Caki2 (cell line): ENCODE data around the gene TATDN3. TPM values are rescaled to one million over a fixed set of nuclear protein-coding genes. Genes with fewer than 3 reads are reported as not detected.
A peak's percentile ranks its signal among the peaks of the same experiment; 100 is the strongest.
"Not testable (repeated sequence)": the region's sequence is repeated elsewhere in the genome, so short reads cannot be mapped to it uniquely, and the experiment has no call there.

Experiments
- DNase-seq: peaks from one replicate; pipeline ENCODE4 v3.0.0-alpha.2; 2015; ENCODE audit warnings: low read depth
- in situ Hi-C: cut with HindIII; loops from 2 replicates; pipeline ENCODE4 v1.10.0; 2016; ENCODE audit warnings: low sequenced_read_pairs, low pct_unique_long_range_greater_than_20kb, mixed read lengths
- total RNA-seq: library from RNA; depleted of rRNA; stranded (reverse); fragments of >200 nt; shearing (Covaris generic); gene quantifications from 2 replicates; pipeline ENCODE4 v1.2.3, GENCODE V29; 2014; ENCODE audit warnings: low replicate concordance

The TATDN3 gene
- total RNA-seq, 1 experiment from 2014 or later: 11.5 TPM

DNA sequence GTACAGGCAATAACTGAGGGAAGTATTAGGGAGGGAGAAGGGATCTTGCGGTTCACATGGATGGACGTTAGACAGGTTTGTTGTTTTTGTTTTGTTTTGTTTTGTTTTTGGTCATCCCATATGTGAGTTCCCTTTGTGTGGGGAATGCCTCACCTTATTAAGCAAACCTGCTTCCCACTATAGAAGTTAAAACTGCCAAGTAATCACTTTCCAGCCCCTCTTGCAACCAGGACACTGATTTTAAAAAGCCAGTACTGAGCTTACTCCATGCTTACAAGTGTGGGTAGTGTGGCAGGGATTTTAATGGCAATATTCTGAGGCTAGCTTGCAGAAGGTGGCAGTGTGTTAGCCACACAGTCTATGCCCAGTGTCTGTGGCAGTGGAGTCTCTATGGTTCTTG is 29.3 kb downstream of the TATDN3 start:
- in situ Hi-C loops: no loop called here
- no peak for DNase-seq

DNA sequence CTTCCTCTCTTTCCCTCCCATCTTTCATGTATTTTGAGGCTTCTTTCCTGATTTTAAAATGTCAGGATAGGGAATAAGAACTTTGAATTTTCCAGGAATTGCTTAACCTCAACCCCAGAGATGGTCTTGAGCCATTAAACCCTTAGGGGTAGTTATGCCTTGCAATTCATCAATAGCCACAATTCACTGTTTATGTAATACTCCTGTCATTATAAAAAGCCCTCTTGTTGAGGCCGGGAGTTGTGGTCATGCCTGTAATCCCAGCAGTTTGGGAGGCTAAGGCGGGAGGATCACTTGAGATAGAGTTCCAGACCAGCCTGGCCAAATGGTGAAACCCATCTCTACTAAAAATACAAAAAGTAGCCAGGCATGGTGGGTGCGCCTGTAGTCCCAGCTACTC is 31.3 kb downstream of the TATDN3 start:
- in situ Hi-C loops: no loop called here
- DNase-seq: no peak

DNA sequence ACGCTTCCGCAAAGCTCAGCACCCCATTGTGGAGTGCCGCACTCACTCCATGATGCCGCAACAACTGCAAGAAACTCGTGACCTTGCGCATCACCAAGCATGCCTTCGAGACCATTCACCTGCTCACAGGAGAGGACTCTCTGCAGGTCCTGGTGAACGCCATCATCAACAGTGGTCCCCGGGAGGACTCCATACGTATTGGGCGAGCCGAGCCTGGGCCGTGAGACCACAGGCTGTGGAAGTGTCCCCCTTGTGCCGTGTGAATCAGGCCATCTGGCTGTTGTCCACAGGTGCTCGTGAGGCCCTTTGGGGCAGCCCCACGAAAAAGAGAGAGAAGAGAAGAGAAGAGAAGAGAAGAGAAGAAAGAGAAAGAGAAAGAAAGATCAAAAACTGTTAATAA is 32.5 kb downstream of the TATDN3 start:
- no peak for DNase-seq
- in situ Hi-C loops: no loop called here

DNA sequence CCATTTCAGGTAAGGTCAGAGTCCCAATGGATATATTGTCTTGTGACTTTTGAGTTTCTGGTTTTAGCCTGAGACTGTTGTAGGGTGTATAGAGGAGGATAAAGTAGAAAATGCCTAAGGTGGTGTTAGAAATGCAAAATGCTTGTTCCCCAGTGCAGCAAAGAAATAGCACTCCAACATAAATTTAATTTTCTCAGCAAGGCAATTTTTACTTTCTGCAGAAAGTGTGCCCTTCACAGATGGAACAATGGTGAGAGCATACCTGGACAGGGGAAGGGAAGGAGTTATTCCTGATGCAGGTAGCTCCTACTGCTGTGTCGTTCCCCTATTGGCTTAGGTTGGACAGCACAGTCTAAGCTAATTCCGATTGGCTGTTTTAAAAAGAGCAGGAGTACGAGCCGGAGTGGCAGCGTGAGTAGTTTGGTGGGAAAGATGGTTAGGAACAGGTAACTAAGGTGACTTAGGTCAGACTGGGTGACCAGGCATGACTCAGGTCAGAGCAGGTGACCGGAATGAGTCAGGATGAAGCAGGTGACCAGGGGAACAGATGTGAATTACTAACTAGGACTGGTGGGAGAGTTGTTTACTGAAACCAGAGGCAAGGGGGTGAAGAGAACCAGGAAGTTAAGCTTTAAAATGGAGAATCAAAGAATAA is 34.2 kb downstream of the TATDN3 start:
- DNase-seq: peak; percentile 37
- in situ Hi-C loops: no loop called here

DNA sequence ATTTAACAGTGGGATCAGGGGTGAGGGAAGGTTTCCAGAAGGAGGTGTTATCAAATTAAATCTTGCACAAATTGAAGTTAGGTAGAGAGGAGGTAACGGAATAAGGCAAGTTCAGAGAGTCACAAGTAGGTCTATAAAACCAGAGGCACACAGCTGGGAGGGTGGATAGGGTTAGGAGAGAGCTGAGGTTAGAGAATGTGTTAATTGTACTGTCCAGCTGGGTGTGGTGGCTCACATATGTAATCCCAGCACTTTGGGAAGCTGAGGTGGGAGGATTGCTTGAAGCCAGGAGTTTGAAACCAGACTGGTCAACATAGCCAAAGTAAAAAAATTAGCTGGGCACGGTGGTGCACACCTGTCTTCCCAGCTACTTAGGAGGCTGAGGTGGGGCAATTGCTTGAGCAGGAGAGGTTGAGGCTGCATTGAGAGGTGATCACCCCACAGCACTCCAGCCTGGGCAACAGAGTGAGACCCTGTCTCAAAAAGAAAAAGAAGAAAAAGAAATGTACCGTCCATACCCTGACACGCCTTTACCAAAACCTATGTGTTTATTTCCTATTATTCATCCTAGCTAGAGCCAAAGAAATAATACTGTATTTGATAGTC is 35.6 kb downstream of the TATDN3 start:
- DNase-seq: no peak
- in situ Hi-C loops: no loop called here

DNA sequence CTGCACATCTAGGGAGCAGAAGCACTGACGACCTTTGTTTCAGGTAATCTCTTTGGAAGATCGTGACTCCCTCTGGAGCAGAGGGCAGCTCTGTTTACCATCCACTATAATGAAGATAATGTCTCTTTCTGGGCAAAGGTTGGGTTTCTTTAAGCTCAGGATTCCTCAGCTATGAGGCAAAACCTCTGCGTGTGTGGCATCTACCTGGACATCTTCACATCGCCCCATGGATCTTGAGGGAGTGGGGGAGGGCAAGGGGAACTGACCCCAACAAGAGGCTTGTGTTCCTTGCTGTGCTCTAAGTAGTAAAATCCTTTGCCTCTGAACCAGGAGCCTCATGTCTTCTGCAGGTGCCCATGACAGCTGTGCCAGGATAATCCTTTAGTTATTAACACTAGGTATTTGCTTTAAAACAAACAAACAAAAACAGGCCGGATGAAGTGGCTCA is 36.2 kb downstream of the TATDN3 start:
- DNase-seq: no peak
- in situ Hi-C loops: no loop called here

DNA sequence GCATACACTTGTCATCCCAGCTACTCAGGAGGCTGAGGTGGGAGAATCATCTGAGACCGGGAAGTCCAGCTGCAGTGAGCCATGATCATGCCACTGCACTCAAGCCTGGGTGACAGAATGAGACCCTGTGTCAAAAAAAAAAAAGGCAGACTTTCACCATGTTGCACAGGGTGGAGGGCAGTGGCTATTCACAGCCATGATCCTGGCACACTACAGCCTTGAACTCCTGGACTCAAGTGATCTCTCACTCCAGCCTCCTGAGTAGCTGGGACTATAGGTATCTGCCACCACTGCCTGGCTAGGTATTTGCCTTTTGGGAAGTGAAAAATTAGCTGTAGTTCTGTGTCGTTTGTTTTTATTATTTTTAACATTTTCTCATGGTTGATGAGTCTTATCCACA is 36.7 kb downstream of the TATDN3 start:
- in situ Hi-C loops: no loop called here
- DNase-seq: no peak

DNA sequence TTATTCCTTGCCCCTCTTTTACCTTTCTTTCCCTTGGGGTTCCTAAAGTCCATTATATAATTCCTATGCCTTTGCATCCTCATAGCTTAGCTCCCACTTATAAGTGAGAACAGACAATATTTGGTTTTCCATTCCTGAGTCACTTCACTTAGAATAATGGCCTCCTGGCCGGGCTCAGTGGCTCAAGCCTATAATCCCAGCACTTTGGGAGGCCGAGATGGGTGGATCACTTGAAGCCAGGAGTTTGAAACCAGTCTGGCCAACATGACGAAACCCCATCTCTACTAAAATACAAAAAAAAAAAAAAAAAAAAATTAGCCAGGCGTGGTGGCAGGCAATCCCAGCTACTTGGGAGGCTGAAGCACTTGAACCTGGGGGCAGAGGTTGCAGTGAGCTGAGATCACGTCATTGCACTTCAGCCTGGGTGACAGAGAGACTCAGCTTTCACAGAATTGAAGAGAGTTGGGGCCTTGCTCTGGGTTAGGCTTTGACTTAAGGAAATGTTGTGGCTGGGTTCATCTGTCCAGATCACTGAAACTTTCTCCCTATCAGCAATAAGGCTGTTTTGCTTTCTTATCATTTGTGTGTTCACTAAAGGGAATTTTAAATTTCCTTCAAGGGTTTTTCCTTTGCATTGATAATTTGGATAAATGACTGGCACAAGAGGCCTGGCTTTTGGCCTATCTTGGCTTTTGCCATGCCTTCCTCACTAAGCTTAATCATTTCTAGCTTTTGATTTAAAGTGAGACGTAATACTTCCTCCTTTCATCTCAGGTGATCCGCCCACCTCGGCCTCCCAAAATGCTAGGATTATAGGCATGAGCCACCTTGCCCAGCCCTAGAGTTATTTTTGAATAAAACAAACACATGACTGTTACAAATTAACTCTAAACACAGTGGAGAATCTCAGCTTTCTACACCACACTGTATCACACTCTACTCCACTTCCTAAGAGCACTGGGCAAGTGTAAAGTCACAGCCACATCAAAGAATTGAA is 41.8 kb downstream of the TATDN3 start:
- peak; percentile 81 for DNase-seq

DNA sequence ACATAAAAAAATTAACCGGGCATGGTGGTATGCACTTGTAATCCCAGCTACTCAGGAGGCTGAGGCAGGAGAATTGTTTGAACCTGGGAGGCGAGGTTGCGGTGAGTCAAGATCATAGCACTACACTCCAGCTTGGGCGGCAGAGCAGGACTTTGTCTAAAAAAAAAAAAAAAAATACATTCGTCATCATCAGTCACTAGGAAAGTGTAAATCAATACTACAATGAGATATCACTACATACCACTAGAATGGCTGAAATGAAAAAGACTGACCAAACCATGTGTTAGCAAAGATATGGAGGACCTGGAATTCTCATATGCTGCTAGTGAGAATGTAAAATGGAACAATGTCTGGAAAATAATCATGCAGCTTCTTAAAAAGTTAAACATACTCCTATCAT is 46.5 kb downstream of the TATDN3 start:
- in situ Hi-C loops: no loop called here

More for the DNA sequence above, 41.8 kb downstream of the TATDN3 start:
- in situ Hi-C loops: not testable (repeated sequence)

DNA sequence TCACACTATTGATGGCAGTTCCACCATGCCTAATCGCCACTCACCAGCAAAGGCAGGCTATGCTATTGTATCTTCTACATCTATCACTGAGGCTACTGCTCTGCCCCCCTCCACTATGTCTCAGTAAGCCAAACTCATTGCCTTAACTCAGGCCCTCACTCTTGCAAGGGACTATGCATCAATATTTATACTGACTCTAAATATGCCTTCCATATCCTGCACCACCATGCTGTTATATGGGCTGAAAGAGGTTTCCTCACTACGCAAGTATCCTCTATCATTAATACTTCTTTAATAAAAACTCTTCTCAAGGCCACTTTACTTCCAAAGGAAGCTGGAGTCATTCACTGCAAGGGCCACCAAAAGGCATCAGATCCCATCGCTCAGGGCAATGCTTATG is 52.8 kb downstream of the TATDN3 start:
- in situ Hi-C loops: not testable (repeated sequence)

More for the DNA sequence above, 46.5 kb downstream of the TATDN3 start:
- DNase-seq: no peak

DNA sequence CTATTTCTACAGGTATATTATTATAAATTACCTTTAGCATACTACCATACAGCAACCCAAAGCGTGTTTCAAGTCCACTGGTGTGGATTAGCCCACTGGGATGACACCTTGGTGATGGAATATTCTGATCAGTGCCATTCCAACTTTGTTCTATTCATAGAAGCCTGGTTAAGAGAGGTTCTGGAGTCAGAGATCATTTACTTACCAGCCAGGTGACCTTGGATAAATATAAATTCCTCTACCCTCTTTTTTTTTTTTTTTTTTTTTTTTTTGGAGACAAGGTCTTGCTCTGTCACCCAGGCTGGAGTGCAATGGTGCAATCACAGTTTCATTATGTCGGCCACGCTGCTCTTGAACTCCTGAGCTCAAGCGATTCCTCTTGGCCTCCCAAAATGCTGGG is 55.9 kb downstream of the TATDN3 start, which contains the start of gene SPATA45:
Gene SPATA45, minus strand, starts transcription at position 101 of the 400 bp plus-strand sequence. CDS start 11,500 bp downstream, outside the sequence.
- in situ Hi-C loops: no loop called here
- DNase-seq: no peak

More for the DNA sequence above, 52.8 kb downstream of the TATDN3 start:
- DNase-seq: not testable (repeated sequence)

DNA sequence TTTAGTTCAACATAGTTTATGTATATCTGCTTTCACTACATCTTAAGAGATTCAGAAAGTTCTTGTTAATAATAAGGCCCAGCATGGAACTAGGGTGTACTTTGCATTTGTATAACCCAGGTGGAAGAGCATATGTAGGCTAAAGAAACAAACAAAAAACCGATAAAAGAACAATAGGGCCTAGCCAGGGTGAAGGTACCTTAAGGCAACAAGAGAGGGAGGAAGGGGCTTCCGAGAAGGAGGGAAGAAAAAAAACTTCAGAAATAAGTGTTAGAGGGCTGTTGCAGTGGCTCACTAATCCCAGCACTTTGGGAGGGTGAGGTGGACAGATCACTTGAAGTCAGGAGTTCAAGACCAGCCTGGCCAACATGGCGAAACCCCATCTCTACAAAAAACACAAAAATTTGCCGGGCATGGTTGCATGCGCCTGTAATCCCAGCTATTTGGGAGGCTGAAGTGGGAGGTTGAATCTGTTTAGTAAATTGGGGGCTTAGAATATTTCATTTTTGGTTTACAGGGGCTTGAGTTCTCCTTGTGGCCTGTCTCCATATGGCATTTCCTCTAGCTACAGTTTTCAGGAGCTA is 60.5 kb downstream of the TATDN3 start:
- DNase-seq: no peak
- in situ Hi-C loops: no loop called here

DNA sequence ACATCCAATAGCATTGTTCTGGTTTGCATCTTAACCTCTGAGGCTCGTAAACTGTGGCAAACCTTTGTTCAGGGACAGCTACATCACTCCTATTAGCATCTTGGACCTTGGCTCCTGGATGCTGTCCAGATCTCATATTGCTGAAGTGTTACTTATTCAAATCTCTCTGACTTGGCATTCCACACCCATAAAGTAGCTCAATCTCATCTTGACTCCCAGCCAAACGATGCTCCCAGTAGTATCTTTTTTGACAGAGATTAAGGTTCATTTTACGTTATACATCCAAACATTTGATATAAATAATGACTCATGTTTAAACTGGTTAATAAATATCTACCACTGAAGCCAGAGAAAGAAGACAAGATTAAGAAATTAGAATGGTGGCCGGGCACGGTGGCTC is 62.0 kb downstream of the TATDN3 start:
- in situ Hi-C loops: no loop called here
- peak; percentile 83 for DNase-seq

DNA sequence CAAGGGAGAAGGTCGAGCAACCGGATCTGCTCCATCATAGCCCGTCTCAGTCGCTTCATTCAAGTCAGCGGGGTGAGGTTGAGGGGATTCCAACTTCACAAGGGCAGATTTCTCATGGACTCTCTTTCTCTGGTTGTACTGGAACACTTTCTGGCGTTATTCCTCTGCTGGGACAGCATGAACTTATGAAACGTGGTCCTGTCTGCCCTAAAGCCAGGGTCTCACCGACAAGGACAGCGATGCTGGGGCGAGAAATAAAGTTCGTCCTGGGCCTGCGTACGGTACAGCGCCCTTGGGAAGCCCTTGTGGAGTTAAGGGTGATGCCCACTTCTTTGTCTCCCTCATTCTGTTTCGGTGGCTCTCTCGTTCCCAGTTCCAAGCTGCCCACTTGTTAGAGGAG is 65.1 kb downstream of the TATDN3 start:
- no peak for DNase-seq
- in situ Hi-C loops: no loop called here

DNA sequence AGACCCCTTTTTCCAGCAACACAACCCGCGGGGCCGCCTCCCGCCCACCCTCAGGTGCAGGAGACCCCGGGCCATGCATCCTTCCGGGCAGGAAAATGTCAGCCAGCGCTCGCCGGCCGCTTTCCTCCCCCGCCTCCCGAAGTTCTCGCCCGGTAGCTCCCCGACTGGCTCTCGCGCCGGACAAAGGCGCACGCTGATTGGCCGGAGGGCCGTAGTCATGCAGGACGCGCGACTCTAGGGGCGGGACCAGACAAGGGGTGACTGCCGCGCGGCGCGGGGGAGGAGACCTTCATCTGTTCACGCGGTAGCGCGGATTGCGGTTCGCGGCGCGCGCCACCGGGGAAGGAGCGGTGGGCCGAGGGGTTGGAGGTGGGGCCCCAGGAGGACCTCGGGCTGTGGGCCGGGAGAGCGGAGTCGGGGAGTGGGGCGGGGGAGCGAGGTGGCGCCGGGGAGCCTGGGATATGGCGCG is 66.3 kb downstream of the TATDN3 start, which contains the start of gene FLVCR1:
Gene FLVCR1, plus strand, starts transcription at position 284 of the 469 bp plus-strand sequence. Its CDS starts 178 bp downstream, at position 462.
- peak; percentile 94 for DNase-seq
- in situ Hi-C loops: no loop called here

DNA sequence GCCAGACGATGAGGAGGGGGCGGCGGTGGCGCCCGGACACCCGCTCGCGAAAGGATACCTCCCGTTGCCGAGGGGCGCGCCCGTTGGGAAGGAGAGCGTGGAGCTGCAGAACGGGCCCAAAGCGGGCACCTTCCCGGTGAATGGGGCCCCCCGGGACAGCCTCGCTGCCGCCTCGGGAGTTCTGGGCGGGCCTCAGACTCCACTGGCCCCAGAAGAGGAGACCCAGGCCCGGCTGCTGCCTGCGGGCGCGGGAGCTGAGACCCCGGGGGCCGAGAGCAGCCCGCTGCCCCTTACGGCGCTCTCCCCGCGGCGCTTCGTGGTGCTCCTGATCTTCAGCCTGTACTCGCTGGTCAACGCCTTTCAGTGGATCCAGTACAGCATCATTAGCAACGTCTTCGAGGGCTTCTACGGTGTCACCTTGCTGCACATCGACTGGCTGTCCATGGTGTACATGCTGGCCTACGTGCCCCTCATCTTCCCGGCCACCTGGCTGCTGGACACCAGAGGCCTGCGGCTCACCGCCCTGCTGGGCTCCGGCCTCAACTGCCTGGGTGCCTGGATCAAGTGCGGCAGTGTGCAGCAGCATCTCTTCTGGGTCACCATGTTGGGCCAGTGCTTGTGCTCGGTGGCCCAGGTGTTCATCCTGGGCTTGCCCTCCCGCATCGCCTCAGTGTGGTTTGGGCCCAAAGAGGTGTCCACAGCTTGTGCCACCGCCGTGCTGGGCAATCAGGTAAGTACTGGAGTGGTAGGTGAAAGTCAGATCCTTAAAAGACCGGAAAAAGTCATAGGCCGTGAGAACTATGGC is 67.0 kb downstream of the TATDN3 start:
- in situ Hi-C loops: no loop called here
- DNase-seq: peak; percentile 55
